PC-9 (cell line): ENCODE measurements around the gene MMP7.

Source experiments
- CTCF ChIP-seq: fragments of 200-600 bp; sonication (generic); conservative IDR thresholded peaks from 2 replicates; pipeline ENCODE4 v1.6.1; 2017; ENCODE audit warnings: mixed run types, antibody characterized with exemption, mild to moderate bottlenecking, moderate library complexity
- EZH2 ChIP-seq: fragments of 200-600 bp; sonication (generic); IDR thresholded peaks from 2 replicates; pipeline ENCODE4 v1.8.0; 2017; ENCODE audit warnings: antibody characterized with exemption, low read depth

- TF ChIP-seq EZH2, result no peak
- no peak for TF ChIP-seq CTCF
Observed at GRCh38 chr11:102487214-102487613, 43.3 kb downstream of the MMP7 start.
